HT1080 (cell line): Measurements from ENCODE around the gene DNAJA2. TPM values are rescaled to one million over a fixed set of nuclear protein-coding genes. Genes with fewer than 3 reads are reported as not detected.
"Not testable (repeated sequence)": the region's sequence is repeated elsewhere in the genome, so short reads cannot be mapped to it uniquely, and the experiment has no call there.

ENCODE experiments used
- DNase-seq: peaks from one replicate; pipeline ENCODE4 v3.0.0-alpha.2; 2015; ENCODE audit warnings: low read depth
- total RNA-seq: library from RNA; depleted of rRNA; stranded (reverse); fragments of >200 nt; shearing (Covaris generic); gene quantifications from 2 replicates; pipeline ENCODE4 v1.2.3, GENCODE V29; 2014

DNAJA2 gene
- total RNA-seq, 1 experiment from 2014 or later: 71.1 TPM

DNA sequence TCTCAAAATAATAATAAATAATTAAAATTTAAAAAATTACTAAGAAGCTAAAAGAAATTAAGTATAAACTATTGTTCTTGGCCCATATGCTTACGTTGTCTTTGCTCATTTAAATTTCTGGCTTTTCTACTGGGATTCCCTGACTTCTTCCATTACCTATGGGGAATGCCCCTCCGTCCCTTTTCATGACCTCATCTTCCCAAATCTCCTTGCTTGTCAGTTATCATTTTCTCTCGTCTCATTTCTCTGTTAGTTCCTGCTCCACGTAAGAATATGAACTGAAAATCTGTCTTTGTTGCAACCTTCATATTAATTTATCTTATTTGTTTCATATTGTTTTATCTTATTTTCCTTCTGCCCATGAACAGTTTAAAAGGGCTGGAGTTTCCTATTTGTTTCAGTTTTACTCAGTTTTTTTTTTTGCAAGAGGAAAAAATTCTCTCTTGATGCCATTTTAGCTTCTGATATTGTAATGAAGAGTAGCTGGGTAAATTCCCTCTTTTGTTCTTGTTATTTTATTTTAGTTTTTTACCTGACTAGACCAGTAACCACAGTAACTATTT lies 2.5 kb upstream of the DNAJA2 start:
- DNase-seq: no peak

DNA sequence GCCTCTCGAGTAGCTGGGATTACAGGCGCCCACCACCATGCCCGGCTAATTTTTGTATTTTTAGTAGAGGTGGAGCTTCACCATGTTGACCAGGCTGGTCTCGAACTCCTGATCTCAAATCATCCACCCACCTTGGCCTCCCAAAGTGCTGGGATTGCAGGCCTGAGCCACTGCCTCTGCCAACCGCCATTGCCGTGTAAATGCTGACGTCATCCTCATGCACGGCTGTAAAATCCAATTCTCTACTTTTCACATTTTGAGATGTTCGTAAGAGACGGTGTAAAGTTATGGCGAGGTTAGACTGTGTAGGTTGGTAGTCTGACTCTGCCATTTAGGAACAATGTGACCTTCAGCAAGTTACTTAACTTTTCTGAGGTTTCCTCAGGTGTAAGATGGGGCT lies 1.7 kb upstream of the DNAJA2 start:
- no peak for DNase-seq

DNA sequence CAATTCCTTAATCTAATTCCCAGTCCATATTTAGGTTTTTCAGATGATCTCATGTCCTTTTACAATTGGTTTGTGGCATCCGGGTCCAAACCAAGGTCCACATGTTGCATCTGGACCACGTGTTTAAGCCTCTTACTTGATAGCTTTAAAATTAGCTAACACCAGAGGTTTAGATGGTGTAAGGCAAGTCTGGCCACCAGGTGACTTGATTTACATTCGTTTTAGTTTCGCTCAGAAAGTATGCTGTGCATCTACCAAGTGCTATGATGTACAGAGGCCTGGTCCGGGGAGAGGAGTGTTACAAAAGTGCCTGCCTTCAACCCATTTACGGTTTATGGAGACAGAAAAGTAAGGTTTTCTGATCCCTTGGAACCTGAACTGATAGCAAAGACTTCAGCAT lies 878 bp upstream of the DNAJA2 start:
- DNase-seq: no peak

DNA sequence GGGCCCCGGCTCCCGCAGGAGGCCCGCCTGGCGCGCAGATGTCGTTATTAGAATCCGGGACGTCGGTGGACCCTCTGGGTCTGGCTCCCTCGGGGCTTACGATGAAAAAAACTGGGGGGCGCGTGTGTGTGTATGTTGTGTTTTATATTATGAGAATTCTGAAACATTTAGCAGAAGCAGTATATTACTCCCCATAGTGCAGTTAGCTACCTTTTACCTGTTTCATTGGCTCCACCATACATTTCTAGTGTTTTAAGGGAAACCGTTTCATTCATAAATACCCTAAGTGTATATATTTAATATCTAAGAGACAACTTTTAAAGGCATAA lies 486 bp upstream of the DNAJA2 start:
- no peak for DNase-seq

DNA sequence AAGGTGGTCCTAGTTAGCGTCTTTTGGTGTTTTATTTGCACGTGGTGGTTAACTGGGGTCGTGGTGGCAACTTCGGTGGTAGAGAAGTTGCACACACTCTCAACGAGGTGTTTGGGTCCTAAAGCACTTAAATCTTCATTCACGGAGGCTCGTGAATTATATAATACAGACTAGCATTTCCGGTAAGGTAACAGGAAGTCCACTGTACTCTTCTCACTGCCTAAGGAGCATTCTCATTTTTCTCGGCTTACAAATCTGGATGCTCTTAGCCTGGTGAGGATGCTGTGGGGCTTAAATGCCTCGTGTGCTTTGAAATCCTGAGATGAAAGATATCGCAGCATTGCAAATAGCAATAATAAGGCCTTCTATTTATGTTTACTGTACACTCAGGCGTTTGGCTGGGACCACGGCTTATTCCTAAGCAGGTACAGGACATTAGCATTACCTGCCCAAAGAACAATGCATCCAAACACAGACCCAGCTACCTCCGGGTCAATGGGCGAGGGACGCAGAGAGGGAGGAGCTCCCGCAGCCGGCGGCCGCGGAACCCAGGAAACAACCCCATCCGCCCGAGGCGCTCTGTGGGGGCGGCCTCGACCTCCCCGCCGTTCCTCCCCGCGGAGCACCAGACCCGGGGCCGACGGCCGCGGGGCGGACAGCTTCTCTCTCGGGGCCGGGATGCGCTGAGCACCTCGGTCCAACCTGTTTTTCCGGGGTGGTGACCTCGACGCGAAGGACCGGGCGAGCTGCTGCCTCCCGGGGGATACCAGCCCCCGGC lies 856 bp downstream of the DNAJA2 start:
- peak; percentile 6 for DNase-seq

DNA sequence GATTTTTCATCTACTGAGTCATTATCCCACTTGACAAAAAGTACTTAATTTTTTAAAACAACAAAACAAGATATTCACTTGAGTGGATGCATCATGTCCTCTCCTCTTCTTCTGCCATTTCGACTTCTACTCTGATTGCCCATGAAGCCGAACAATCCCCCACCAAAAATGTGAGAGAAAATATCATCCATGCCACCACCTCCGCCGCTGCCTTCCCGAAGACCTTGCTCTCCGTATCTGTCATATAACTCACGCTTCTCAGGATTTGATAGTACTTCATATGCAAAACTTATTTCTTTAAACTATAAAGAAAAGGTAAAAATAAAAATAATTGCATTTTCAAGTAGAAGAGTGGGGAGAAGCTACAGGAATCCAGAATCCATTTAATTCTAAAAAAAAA lies 2.2 kb downstream of the DNAJA2 start:
- DNase-seq: no peak

DNA sequence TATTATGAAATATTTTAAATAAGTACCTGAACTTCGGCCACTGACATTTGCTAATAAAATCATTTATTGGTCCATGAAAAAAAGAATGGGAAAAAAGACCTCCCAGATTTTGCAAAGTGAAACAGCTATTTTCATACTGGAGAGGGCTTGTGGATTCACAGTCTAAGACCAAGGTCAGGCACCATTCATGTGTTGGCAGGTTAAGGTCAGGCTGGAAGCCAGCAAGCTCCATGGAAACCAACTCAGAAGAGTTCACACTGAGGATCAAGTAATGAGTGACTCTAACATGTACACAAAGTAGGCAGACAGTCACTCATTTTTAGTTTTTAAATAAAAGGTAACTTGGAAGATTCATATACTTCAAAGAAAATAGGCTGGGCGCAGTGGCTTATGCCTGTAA lies 3.4 kb downstream of the DNAJA2 start:
- DNase-seq: no peak

DNA sequence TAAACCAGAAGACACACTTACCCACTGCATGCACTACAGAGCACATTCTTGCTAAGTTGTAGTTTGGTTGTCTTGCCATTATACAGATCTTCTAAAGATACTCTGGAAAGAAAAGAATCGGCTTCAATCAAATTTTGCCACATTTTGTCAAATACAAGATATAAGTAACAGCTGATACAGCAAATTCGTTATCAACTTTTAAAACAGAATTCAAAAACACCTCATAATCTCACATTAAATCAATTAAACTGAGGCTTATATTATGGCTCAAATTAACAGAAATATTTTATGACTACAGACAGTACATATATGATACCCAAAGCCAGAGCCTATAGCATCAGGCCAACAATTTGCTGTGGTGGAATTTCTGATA lies 5.4 kb downstream of the DNAJA2 start:
- no peak for DNase-seq

DNA sequence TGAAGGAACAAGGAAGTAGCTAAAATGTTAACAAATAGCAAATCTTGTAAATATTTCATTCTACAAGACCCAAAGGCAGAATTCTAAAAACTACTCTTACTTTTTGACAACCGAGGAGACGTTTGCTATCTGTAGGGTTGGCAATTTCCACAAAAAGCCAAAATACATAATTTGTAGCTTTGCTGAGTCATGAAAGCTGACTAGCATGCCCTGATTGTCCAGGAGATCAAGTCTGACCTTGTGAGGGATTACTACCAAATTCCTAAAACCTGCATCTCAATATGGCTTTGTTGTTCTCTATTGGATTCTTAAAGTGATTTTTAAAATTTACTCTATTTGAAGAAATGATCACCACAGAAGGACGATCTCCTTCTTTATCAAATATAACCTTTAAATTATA lies 10.8 kb downstream of the DNAJA2 start:
- no peak for DNase-seq

DNA sequence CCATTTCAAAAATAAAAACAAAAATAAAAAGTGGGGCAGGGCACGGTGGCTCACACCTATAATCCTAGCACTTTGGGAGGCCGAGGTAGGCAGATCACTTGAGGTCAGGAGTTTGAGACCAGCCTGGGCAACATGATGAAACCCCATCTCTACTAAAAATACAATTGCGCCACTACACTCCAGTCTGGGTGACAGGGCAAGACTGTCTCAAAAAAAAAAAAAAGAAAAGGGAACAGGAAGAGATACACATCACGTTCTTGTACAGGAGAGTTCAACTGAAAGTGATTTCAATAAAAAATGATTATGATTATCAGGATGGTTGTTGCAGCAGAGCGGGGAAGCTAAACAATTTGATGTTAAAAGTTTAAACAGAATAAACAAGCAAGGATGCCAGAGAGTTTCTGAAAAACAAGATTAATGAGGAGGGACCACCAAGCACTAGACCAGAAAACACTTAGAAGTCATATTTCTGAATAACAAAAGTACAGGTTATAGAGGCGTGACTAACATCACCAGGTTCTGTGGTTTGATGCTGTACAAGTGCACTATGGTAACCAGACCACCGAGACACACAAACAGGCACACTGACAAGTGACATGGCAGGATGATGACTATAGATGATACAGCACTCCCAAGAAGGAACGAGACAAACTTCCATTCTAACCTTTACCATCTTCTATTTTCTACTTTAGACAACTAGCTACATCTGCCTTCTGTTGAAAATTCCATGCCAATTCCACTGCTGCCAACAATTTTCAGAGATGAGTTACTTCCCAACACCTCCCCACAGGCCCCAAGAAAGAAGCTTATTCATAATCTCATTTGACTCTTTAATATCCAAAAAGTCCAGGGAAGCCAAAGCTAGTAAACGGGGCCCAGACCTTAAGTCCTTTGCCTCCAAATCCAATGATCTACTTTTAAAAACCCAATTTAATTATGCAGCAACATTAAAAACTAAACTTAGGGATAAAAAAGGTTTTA lies 11.8 kb downstream of the DNAJA2 start:
- DNase-seq: peak; percentile 13

DNA sequence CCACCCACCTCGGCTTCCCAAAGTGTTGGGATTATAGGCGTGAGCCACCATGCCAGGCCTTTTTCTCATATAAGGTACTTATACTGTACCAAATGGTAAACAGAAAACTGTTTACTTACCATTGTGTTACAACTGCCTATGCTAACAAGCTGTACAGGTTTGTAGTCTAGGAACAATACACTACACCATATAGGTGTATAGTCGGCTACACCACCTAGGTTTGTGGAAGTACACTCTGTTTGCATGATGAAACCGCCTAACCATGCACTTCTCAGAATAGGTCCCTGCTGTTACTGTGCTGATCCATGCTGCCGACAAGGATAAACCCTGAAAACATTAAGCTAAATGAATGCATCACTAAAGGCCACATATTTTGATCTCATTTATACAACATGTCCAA lies 18.9 kb downstream of the DNAJA2 start:
- no peak for DNase-seq

DNA sequence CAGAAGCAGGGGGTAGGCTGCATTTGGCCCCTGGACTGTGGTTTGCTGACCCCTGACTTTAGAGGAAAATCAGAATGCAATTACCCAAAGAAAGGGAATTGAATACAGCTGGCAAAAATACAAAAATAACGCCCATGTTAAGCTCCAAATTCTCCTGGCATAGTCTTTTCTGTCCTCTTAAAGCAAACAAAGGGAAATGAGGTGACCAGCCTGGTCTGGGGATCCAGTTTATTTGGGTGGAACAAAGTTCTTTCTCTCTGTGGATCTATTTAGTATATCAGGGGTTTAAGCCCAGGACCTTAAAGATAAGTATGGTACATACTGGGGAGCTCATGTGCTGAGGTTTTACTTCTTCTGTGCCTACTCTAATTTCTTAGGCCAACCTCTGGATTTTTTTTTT lies 23.5 kb downstream of the DNAJA2 start:
- no peak for DNase-seq

DNA sequence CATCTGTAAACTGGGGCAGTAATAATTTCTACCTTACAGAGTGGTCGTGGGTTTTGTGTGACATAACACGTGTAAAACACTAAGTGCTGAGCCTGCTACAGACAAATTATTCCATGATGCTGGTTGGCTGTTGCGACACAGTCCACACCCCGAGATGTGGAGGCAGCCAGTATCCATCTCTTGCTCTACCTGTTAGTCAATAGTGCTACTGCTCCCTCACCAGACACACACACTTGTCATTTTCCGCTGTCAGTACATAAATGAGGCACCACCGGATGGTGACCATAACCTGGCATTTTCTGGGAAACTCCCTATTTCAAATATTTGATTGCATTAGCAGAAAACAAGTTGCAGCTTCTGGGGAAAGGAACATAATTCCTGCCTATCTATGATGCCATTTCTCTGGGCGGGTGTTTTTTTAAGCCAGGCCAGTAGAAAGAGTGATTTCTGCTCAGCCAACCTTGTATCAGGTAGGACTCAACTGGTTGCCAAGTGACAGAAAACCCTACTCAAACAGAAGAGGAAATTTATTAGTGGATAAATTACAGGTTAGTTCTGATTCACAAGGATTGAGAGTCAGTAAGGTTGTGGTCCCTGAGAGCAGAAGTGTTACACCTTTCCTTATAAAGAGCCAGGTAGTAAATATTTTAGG lies 24.1 kb downstream of the DNAJA2 start:
- DNase-seq: no peak

DNA sequence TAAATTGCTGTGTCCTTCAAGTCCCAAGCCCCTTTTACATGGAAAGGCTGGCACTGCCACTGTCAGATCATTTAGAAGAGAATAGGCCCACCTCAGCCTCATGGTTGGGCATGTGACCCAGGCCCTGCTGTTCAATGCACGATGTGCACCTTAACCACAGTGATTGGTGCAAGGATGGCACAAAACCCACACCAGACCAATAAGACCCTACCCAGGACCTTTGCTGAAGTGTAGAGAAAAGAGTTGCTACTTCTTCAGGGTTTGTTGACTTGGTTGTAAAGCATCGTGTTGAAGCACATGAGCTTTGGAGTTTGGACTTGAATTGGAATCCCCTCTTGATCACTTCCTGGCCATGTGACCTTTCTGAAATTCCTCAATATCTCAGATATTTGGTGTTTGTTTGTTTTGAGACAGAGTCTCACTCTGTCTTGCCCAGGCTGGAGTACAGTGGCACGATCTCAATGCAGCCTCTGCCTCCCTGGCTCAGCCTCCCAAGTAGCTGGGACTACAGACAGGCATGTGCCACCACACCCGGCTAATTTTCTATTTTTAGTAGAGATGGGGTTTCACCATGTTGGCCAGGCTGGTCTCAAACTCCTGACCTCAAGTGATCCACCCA lies 24.8 kb downstream of the DNAJA2 start:
- no peak for DNase-seq

DNA sequence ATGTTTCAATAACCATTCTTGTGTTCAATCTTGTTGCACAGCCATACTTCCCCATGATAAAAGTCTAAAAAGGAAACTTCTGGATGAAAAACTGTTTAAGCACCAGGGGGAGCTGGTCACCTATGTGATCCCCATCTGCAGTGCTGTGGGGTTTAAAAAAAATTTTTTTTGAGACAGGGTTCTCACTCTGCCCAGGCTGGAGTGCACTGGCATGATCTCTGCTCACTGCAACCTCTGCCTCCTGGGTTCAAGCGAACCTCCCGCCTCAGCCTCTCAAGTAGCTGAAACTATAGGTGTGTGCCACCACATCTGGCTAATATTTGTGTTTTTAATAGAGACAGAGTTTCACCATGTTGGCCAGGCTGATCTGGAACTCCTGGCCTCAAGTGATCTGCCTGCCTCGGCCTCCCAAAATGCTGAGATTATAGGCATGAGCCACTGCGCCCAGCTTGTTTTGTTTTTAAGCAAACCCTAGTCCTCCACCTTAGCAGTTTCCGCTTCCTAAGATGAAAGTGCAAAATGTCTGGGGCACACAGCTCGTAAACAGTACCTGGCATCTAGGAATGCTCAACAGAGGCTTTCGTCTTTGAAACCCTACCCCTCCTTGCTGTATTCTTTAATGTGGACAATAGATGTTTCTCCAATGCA lies 25.4 kb downstream of the DNAJA2 start:
- DNase-seq: peak; percentile 37

DNA sequence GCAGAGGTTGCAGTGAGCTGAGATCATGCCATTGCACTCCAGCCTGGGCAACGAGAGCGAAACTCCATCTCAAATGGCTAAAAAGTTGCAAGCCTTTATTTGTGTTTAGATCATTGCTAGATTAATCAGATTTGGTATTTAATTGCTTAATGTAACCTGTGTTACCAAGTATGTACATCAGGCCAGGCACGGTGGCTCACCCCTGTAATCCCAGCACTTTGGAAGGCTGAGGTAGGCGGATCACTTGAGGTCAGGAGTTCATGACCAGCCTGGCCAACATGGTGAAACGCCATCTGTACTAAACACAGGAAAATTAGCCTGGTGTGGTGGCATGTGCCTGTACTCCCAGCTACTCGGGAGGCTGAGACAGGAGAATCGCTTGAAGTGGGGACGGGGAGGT lies 28.8 kb downstream of the DNAJA2 start:
- not testable (repeated sequence) for DNase-seq

DNA sequence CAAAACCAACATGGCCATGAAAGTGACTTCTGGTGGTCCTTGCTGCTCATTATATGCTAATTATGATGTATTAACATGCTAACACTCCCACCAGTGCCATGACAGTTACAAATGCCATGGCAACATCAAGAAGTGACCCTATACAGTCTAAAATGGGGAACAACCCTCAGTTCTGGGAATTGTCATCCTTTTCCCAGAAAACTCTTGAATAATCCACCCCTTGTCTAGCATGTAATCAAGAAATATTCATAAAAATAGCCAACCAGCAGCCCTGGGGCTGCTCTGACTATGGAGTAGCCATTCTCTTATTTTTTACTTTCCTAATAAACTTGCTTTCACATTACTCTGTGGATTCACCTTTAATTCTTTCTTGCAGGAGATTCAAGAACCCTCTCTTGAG lies 35.9 kb downstream of the DNAJA2 start:
- DNase-seq: no peak

DNA sequence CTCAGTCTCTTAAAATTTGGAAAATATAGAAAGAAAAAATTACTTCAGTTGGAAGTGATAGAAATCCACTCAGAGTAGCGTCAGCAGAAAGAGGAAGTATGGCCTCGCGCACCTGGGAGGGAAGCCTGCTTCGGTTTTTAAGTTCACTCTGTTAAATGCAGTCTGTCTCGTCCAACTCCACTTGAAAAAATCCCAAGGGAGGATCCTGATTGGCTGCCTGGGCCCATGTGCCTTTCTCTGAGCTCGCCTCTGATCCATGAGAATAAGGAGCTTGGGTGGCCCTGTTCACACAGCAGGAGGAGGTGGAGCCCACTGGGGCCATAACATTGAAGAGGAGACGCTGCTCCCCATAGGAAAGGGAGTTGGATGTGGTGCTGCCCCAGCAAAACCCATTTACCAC lies 40.7 kb downstream of the DNAJA2 start:
- no peak for DNase-seq

DNA sequence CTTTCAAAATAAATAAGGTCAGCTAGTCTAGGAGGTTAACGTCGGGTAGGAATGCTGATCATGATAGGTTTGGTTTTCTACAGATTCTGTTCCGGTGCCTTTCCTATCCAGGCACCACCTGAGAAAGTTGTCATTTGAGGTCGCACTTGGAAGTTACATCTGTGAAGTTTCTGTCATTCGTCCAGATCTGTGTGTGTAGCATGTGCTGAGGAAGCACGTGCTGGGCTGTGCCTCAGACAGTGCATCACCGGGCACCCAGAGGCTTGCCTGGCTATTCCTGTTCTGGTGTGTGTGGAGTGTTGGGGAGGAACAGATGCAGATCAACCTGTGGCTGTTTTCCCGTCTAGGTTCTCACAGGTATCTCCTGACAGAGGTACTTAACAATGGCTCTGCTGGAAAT lies 42.6 kb downstream of the DNAJA2 start:
- DNase-seq: no peak

DNA sequence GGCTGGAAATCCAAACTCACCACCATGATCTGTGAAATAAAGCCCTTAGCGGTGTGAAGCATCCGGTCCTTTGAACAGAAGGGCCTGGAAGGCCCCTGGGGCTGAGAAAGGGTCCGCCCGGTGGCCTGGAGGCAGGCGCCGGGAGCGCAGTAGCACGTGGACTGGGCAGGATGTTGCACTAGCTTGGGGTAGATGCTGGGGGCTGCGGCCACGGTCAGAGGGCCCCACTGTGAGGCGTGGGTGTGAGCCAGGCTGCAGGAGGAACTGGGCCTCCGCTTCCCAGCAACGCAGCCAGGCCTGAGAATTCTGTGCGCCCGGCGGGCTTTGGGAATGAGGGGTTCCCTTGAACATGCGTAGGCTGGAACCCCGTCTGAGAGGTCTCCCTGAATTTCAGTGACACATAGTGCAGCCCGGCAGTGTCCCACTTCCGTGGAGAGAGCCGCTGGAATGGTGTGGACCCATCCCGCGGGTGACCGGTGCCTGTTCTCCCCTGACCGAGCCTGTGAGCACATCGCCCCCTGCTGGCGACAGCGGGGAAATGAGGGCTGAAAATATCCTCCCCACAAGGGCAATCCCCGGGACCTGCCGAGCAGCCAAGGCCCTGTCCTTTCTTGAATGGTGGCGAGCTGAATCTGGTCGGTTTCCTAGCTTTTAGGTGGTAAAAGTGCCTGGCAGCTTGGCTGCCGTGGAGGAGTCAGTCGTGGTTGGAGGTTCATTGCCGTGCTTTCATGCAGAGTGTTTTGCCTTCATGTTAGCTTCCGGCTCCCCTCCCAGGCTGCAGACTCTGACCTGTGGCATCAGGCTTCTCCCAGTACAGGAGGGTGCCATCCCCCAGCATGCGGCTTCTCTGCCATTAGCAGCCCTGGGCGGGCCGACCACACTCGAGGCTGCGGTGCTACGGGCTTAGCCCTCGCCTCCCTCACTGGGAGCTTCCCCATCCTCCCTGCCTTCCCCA lies 43.8 kb downstream of the DNAJA2 start:
- peak; percentile 61 for DNase-seq
